H9 (cell line): ENCODE results near the gene GEN1. TPM values are rescaled to one million over a fixed set of nuclear protein-coding genes. Genes with fewer than 3 reads are reported as not detected.
A peak's percentile ranks its signal among the peaks of the same experiment; 100 is the strongest.

Experiments used
- DNase-seq: peaks from one replicate; pipeline ENCODE4 v3.0.0-alpha.2; 2017
- H2AFZ ChIP-seq: one replicate; pipeline ENCODE4 v1.6.1; 2013; ENCODE audit warnings: mild to moderate bottlenecking, low read length, control low read depth, moderate library complexity
- H2AK5ac ChIP-seq: 2 replicates; pipeline ENCODE4 v1.6.1; 2013; ENCODE audit warnings: low read length, control low read depth, mixed read lengths; ENCODE audit not compliant: insufficient read length
- H2BK120ac ChIP-seq: one replicate; pipeline ENCODE4 v1.6.1; 2013; ENCODE audit warnings: low read depth, mild to moderate bottlenecking, low read length, control low read depth, inconsistent platforms; ENCODE audit not compliant: poor library complexity, severe bottlenecking
- H2BK12ac ChIP-seq: 2 replicates; pipeline ENCODE4 v1.6.1; 2013; ENCODE audit warnings: low read length, control low read depth, mixed read lengths, low read depth; ENCODE audit not compliant: insufficient read length
- H2BK15ac ChIP-seq: 2 replicates; pipeline ENCODE4 v1.6.1; 2013; ENCODE audit warnings: low read depth, low read length, control low read depth
- H2BK20ac ChIP-seq: one replicate; pipeline ENCODE4 v1.6.1; 2013; ENCODE audit warnings: low read depth, mild to moderate bottlenecking, low read length, control low read depth, inconsistent platforms; ENCODE audit not compliant: poor library complexity, severe bottlenecking
- H2BK5ac ChIP-seq: 2 replicates; pipeline ENCODE4 v1.6.1; 2013; ENCODE audit warnings: low read length, control low read depth, mixed read lengths; ENCODE audit not compliant: insufficient read length
- H3K14ac ChIP-seq: 2 replicates; pipeline ENCODE4 v1.6.1; 2013; ENCODE audit warnings: low read length, control low read depth; ENCODE audit not compliant: insufficient read depth
- H3K18ac ChIP-seq: 2 replicates; pipeline ENCODE4 v1.6.1; 2013; ENCODE audit warnings: low read depth, mild to moderate bottlenecking, mixed read lengths, low read length, control low read depth; ENCODE audit not compliant: insufficient read length
- H3K23ac ChIP-seq: 2 replicates; pipeline ENCODE4 v1.6.1; 2013; ENCODE audit warnings: low read length, control low read depth, mixed read lengths, low read depth; ENCODE audit not compliant: insufficient read length
- H3K23me2 ChIP-seq: 2 replicates; pipeline ENCODE4 v1.6.1; 2013; ENCODE audit warnings: low read depth, mild to moderate bottlenecking, mixed read lengths, low read length, control low read depth; ENCODE audit not compliant: insufficient read length, poor library complexity, severe bottlenecking
- H3K27ac ChIP-seq: 2 replicates; pipeline ENCODE4 v1.5.1; 2013; ENCODE audit warnings: low read length, control low read depth, mixed read lengths, low read depth; ENCODE audit not compliant: insufficient read length
- H3K27me3 ChIP-seq: 2 replicates; pipeline ENCODE4 v1.6.1; 2013; ENCODE audit warnings: low read length, control low read depth, inconsistent platforms; ENCODE audit not compliant: insufficient read depth
- H3K4ac ChIP-seq: 2 replicates; pipeline ENCODE4 v1.6.1; 2013; ENCODE audit warnings: low read depth, mild to moderate bottlenecking, control low read depth, inconsistent platforms, low read length, moderate library complexity
- H3K4me1 ChIP-seq: 2 replicates; pipeline ENCODE4 v1.6.1; 2013; ENCODE audit warnings: low read length, control low read depth, inconsistent platforms; ENCODE audit not compliant: insufficient read depth
- H3K4me2 ChIP-seq: 2 replicates; pipeline ENCODE4 v1.6.1; 2013; ENCODE audit warnings: low read length, control low read depth, mixed read lengths; ENCODE audit not compliant: insufficient read length, insufficient read depth
- H3K56ac ChIP-seq: 2 replicates; pipeline ENCODE4 v1.6.1; 2013; ENCODE audit warnings: low read depth, mild to moderate bottlenecking, mixed read lengths, low read length, control low read depth; ENCODE audit not compliant: insufficient read length
- H3K79me1 ChIP-seq: 2 replicates; pipeline ENCODE4 v1.6.1; 2013; ENCODE audit warnings: low read depth, mild to moderate bottlenecking, moderate library complexity, low read length, control low read depth, inconsistent platforms; ENCODE audit not compliant: insufficient read depth, poor library complexity, severe bottlenecking
- H3K79me2 ChIP-seq: 2 replicates; pipeline ENCODE4 v1.6.1; 2013; ENCODE audit warnings: low read length, control low read depth, inconsistent platforms; ENCODE audit not compliant: insufficient read depth
- H3K9ac ChIP-seq: 2 replicates; pipeline ENCODE4 v1.6.1; 2013; ENCODE audit warnings: low read length, control low read depth, mixed read lengths; ENCODE audit not compliant: insufficient read length; ENCODE audit errors: extremely low read depth
- H3K9me3 ChIP-seq: one replicate; pipeline ENCODE4 v1.6.1; 2013; ENCODE audit warnings: low read depth, low read length, inconsistent platforms; ENCODE audit not compliant: control insufficient read depth
- H3T11ph ChIP-seq: one replicate; pipeline ENCODE4 v1.6.1; 2013; ENCODE audit warnings: mild to moderate bottlenecking, low read length, control low read depth, inconsistent platforms
- H4K20me1 ChIP-seq: one replicate; pipeline ENCODE4 v1.6.1; 2013; ENCODE audit not compliant: control insufficient read depth, insufficient read length, insufficient read depth
- H4K5ac ChIP-seq: 2 replicates; pipeline ENCODE4 v1.6.1; 2013; ENCODE audit warnings: low read depth, mild to moderate bottlenecking, mixed read lengths, low read length, control low read depth; ENCODE audit not compliant: insufficient read length
- H4K8ac ChIP-seq: replicated peaks from 2 replicates; pipeline ENCODE4 v1.6.1; 2013; ENCODE audit warnings: low read length, control low read depth, mixed read lengths, low read depth; ENCODE audit not compliant: insufficient read length
- H4K91ac ChIP-seq: 2 replicates; pipeline ENCODE4 v1.6.1; 2013; ENCODE audit warnings: low read depth, mild to moderate bottlenecking, moderate library complexity, mixed read lengths, low read length, control low read depth; ENCODE audit not compliant: insufficient read length
- H3K27ac Mint-ChIP-seq, 3 experiments: 2 replicates in 2 of 3; 3 replicates in 1 of 3; pipeline ENCODE4 v1.8.0; 2020 to 2021; ENCODE audit warnings: mixed read lengths in 3 of 3, mild to moderate bottlenecking in 1 of 3, moderate library complexity in 1 of 3
- H3K27me3 Mint-ChIP-seq: 2 replicates; pipeline ENCODE4 v1.8.0; 2021; ENCODE audit warnings: low read depth, mild to moderate bottlenecking, moderate library complexity, mixed read lengths
- H3K36me3 Mint-ChIP-seq, 3 experiments: 2 replicates in 2 of 3; 3 replicates in 1 of 3; pipeline ENCODE4 v1.8.0; 2020 to 2021; ENCODE audit warnings: low read depth in 3 of 3, mixed read lengths in 3 of 3; ENCODE audit not compliant: insufficient read depth in 1 of 3
- H3K4me1 Mint-ChIP-seq, 2 experiments: 2 replicates each; pipeline ENCODE4 v1.8.0; 2020; ENCODE audit warnings: mixed read lengths in 2 of 2
- H3K4me3 Mint-ChIP-seq, 2 experiments: 2 replicates in 1 of 2; 3 replicates in 1 of 2; pipeline ENCODE4 v1.8.0; 2020 to 2021; ENCODE audit warnings: mild to moderate bottlenecking in 2 of 2, mixed read lengths in 2 of 2, moderate library complexity in 1 of 2
- H3K9me3 Mint-ChIP-seq, 2 experiments: 2 replicates in 1 of 2; 3 replicates in 1 of 2; pipeline ENCODE4 v1.8.0; 2020; ENCODE audit warnings: mild to moderate bottlenecking in 2 of 2, mixed read lengths in 2 of 2, moderate library complexity in 1 of 2
- CTCF ChIP-seq: fragments of 200-600 bp; sonication (generic); conservative IDR thresholded peaks from 3 replicates; pipeline ENCODE4 v1.8.0; 2021; ENCODE audit warnings: antibody characterized with exemption, mild to moderate bottlenecking
- WGBS: extraction: QIAGEN DNeasy Blood & Tissue Kit; methylation state at CpG from one replicate; pipeline ENCODE4 v1.1.7; 2013; ENCODE audit warnings: missing lambda C conversion rate, low lambda C conversion rate, mixed read lengths; ENCODE audit not compliant: insufficient read length; ENCODE audit errors: extremely low coverage; 5-methylcytosine and 5-hydroxymethylcytosine counted together
- total RNA-seq: library from RNA; stranded (reverse); gene quantifications from 2 replicates; pipeline ENCODE4 v1.2.1, GENCODE V29; 2021

GEN1 gene
- total RNA-seq, 1 experiment from 2014 or later: 28.1 TPM

- H3K9me3 Mint-ChIP-seq: no peaks in the 10 kb centered on the region
- Histone ChIP-seq H3K23ac (no peak overlapping the region), H2BK20ac (no peak overlapping the region), H3K27me3 (no peaks in the 10 kb centered on the region), H3K79me2 (no peaks in the 10 kb centered on the region), H3K79me1 (no peaks in the 10 kb centered on the region), H4K5ac (no peak overlapping the region), H3K9me3 (no peaks in the 10 kb centered on the region), H3K4ac (no peak overlapping the region), H2BK15ac (no peak overlapping the region), H2BK5ac (no peak overlapping the region), H2AFZ (no peak overlapping the region), H3K18ac (no peak overlapping the region), H4K20me1 (no peaks in the 10 kb centered on the region), H3K27ac (no peak overlapping the region), H2AK5ac (no peak overlapping the region), H2BK12ac (no peak overlapping the region), H3K4me1 (no peaks in the 10 kb centered on the region), H3T11ph (peak overlapping the region; percentile 30), H2BK120ac (no peak overlapping the region), H3K56ac (no peak overlapping the region), H3K23me2 (no peaks in the 10 kb centered on the region), H3K4me2 (no peak overlapping the region), H3K9ac (no peak overlapping the region), H4K8ac (no peak overlapping the region), H3K14ac (no peak overlapping the region; the same call in 1 of the 2 replicates), H4K91ac (no peak overlapping the region)
- no CpG with 5 or more reads among the region's 8 CpGs for WGBS
- H3K27ac Mint-ChIP-seq: peak overlapping the region in 1 of 3 experiments; percentile 71; a peak in 1 of 7 replicates
- no peak for TF ChIP-seq CTCF
- peaks cover 24 to 26% of the 10 kb centered on the region in 2 experiments for H3K4me1 Mint-ChIP-seq
- no peak overlapping the region for H3K4me3 Mint-ChIP-seq
- H3K36me3 Mint-ChIP-seq: no peaks in the 10 kb centered on the region
- peak; percentile 36 for DNase-seq
- peaks cover 13% of the 10 kb centered on the region for H3K27me3 Mint-ChIP-seq
Measured at GRCh38 chr2:17815468-17816184, 61.7 kb downstream of the GEN1 start.
